ENCODE measurements around the gene MTHFD2L.

MTHFD2L gene

GRCh38 chr4:74328501-74328900 lies 170.6 kb downstream of the MTHFD2L start:
- no peak overlapping the region for H3K4me3 ChIP-seq (ENCODE audit: low read length)
- no peak for DNase-seq (ENCODE audit: low read depth)
- TF ChIP-seq CTCF (conservative IDR thresholded peaks at IDR 0.05; ENCODE audit: low read depth, low read length): no peak

- no peak for DNase-seq (ENCODE audit: low read depth)
- TF ChIP-seq CTCF (conservative IDR thresholded peaks at IDR 0.05; ENCODE audit: low read depth, low read length): no peak
Measured at GRCh38 chr4:74329307-74329706, 171.4 kb downstream of the MTHFD2L start.

GRCh38 chr4:74330295-74330750 lies 172.4 kb downstream of the MTHFD2L start:
- DNase-seq (ENCODE audit: low read depth): no peak
- no peak overlapping the region for H3K4me3 ChIP-seq (ENCODE audit: low read length)
- TF ChIP-seq CTCF (conservative IDR thresholded peaks at IDR 0.05; ENCODE audit: low read depth, low read length): no peak

More at GRCh38 chr4:74329307-74329706, 171.4 kb downstream of the MTHFD2L start:
- H3K4me3 ChIP-seq (ENCODE audit: low read length): no peak overlapping the region

- no peak for TF ChIP-seq CTCF (conservative IDR thresholded peaks at IDR 0.05; ENCODE audit: low read depth, low read length)
- DNase-seq (ENCODE audit: low read depth): no peak
- no peak overlapping the region for H3K4me3 ChIP-seq (ENCODE audit: low read length)
Measured at GRCh38 chr4:74331252-74331651, 173.3 kb downstream of the MTHFD2L start.

- DNase-seq (ENCODE audit: low read depth): no peak
- TF ChIP-seq CTCF (conservative IDR thresholded peaks at IDR 0.05; ENCODE audit: low read depth, low read length): no peak
- no peak overlapping the region for H3K4me3 ChIP-seq (ENCODE audit: low read length)
Measured at GRCh38 chr4:74331944-74332343, 174.0 kb downstream of the MTHFD2L start.

GRCh38 chr4:74334636-74335035 lies 176.7 kb downstream of the MTHFD2L start:
- TF ChIP-seq CTCF (conservative IDR thresholded peaks at IDR 0.05; ENCODE audit: low read depth, low read length): no peak

GRCh38 chr4:74335341-74336021 lies 177.6 kb downstream of the MTHFD2L start:
- no peak for DNase-seq (ENCODE audit: low read depth)
- H3K4me3 ChIP-seq (ENCODE audit: low read length): no peak overlapping the region
- no peak for TF ChIP-seq CTCF (conservative IDR thresholded peaks at IDR 0.05; ENCODE audit: low read depth, low read length)

More at GRCh38 chr4:74334636-74335035, 176.7 kb downstream of the MTHFD2L start:
- no peak overlapping the region for H3K4me3 ChIP-seq (ENCODE audit: low read length)
- no peak for DNase-seq (ENCODE audit: low read depth)
